Stomach (tissue), 9 donors: ENCODE measurements around the gene DENND6A. TPM values are rescaled to one million over a fixed set of nuclear protein-coding genes. Genes with fewer than 3 reads are reported as not detected.
"Not testable (repeated sequence)": the region's sequence is repeated elsewhere in the genome, so short reads cannot be mapped to it uniquely, and the experiment has no call there.

Source experiments
- DNase-seq, 2 donors: peaks; one replicate each; pipeline versions ENCODE4 v3.0.0 to v3.0.0-alpha.2; 2013 to 2019
- H3K27ac ChIP-seq, 5 donors: fragments of 200-600 bp in 4 of 5; sonication (generic) in 4 of 5; one replicate each; pipeline ENCODE4 v1.5.1; 2013 to 2019; ENCODE audit warnings: mild to moderate bottlenecking in 1 of 5, moderate library complexity in 1 of 5
- H3K27me3 ChIP-seq, 3 donors: fragments of 200-600 bp; sonication (generic); one replicate each; pipeline ENCODE4 v1.5.1; 2017 to 2019; ENCODE audit warnings: mixed run types in 1 of 3
- H3K36me3 ChIP-seq, 4 donors: fragments of 200-600 bp; sonication (generic); 1 replicate in 3 of 4; 2 replicates in 1 of 4; pipeline ENCODE4 v1.5.1; 2016 to 2019
- H3K4me1 ChIP-seq, 4 donors: fragments of 200-600 bp; sonication (generic); one replicate each; pipeline ENCODE4 v1.5.1; 2016 to 2019
- H3K4me3 ChIP-seq, 4 donors: fragments of 200-600 bp; sonication (generic) in 3 of 4; one replicate each; pipeline ENCODE4 v1.5.1; 2016 to 2019; ENCODE audit warnings: mild to moderate bottlenecking in 1 of 4
- H3K9me3 ChIP-seq, 4 donors: fragments of 200-600 bp; sonication (generic); one replicate each; pipeline ENCODE4 v1.5.1; 2016 to 2019
- EP300 ChIP-seq: sonication (generic); formaldehyde crosslinking; IDR thresholded peaks from one replicate; pipeline ENCODE4 v1.6.1; 2017; ENCODE audit warnings: antibody characterized with exemption
- POLR2A ChIP-seq, 4 donors: fragments of 450-650 bp; IDR thresholded peaks; one replicate each; pipeline ENCODE4 v1.6.1; 2016; ENCODE audit warnings: antibody characterized with exemption in 4 of 4, control low read depth in 2 of 4, mild to moderate bottlenecking in 1 of 4, moderate library complexity in 1 of 4
- POLR2AphosphoS5 ChIP-seq, 3 donors: sonication (generic); formaldehyde crosslinking; IDR thresholded peaks; one replicate each; pipeline ENCODE4 v1.6.1; 2016; ENCODE audit warnings: antibody characterized with exemption in 3 of 3
- WGBS, 5 donors: extraction: QIAGEN DNeasy Blood & Tissue Kit in 3 of 5; methylation state at CpG; one replicate each; pipeline versions ENCODE4 v1.1.5 to v1.1.7; 2013 to 2018; 5-methylcytosine and 5-hydroxymethylcytosine counted together
- intact Hi-C: fragments of 100-400 bp; cut with DNase I; formaldehyde crosslinking; loops from one replicate; pipeline ENCODE4 v1.15.1; 2023; ENCODE audit warnings: low total_unique reads
- polyA plus RNA-seq, 3 donors: library from polyadenylated mRNA; stranded (reverse); fragments of 200-250 nt; gene quantifications; one replicate each; pipeline ENCODE4 v1.2.3, GENCODE V29; 2013
- total RNA-seq, 5 donors: library from RNA; depleted of rRNA; stranded (reverse); fragments of >200 nt; gene quantifications; one replicate each; pipeline versions ENCODE4 v1.1.0 to v1.2.3, GENCODE V29; 2014 to 2016
- TF ChIP-seq, protein P1 (sequence below), 7 experiments: fragments of 450-650 bp in 4 of 7; fragments of 200-600 bp in 3 of 7; sonication (generic) in 3 of 7; IDR thresholded peaks; one replicate each; pipeline ENCODE4 v1.5.1; 2016 to 2019; ENCODE audit warnings: antibody characterized with exemption in 7 of 7, control low read depth in 2 of 7, mild to moderate bottlenecking in 1 of 7
- donor health status: healthy with polysubstance abuse.
- donor health status: Bipolar disorder and iron deficiency.
- donor health status: healthy.

DENND6A gene
- total and polyA plus RNA-seq, 8 donors: 6.5 to 110 (median 11.0) TPM

DNA sequence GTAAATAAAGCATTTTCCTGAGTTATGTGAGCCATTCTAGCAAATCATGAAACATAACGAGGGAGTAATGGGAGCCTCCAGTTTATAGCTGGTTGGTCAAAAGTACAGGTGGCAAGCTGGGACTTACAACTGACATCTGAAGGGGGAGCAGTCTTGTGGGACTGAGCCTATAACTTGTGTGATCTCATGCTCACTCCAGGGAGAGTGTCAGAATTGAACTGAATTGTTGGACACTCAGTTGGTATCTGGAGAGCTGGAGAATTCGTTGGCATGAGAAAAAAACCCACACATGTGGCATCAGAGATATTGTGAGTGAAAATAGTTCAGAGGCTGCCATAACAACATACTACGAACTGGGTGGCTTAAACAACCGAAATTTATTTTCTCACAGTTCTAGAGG, 22.8 kb upstream of the DENND6A start:
- Histone ChIP-seq H3K9me3 (no peaks in the 10 kb centered on the region), H3K27ac (no peak overlapping the region), H3K4me1 (no peaks in the 10 kb centered on the region), H3K27me3 (no peaks in the 10 kb centered on the region), H3K4me3 (no peak overlapping the region), H3K36me3 (no peaks in the 10 kb centered on the region)
- 67 to 82% (median 73%) methylated on average over 4 of the region's 4 CpGs for WGBS, 5 donors
- no peak for TF ChIP-seq POLR2AphosphoS5 (IDR thresholded peaks at IDR 0.05)
- TF ChIP-seq EP300: no peak
- TF ChIP-seq POLR2A (IDR thresholded peaks at IDR 0.05): no peak
- TF ChIP-seq, protein P1, sequence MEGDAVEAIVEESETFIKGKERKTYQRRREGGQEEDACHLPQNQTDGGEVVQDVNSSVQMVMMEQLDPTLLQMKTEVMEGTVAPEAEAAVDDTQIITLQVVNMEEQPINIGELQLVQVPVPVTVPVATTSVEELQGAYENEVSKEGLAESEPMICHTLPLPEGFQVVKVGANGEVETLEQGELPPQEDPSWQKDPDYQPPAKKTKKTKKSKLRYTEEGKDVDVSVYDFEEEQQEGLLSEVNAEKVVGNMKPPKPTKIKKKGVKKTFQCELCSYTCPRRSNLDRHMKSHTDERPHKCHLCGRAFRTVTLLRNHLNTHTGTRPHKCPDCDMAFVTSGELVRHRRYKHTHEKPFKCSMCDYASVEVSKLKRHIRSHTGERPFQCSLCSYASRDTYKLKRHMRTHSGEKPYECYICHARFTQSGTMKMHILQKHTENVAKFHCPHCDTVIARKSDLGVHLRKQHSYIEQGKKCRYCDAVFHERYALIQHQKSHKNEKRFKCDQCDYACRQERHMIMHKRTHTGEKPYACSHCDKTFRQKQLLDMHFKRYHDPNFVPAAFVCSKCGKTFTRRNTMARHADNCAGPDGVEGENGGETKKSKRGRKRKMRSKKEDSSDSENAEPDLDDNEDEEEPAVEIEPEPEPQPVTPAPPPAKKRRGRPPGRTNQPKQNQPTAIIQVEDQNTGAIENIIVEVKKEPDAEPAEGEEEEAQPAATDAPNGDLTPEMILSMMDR (IDR thresholded peaks at IDR 0.05): no peak
- intact Hi-C loops: no loop called here
- DNase-seq: no peak

DNA sequence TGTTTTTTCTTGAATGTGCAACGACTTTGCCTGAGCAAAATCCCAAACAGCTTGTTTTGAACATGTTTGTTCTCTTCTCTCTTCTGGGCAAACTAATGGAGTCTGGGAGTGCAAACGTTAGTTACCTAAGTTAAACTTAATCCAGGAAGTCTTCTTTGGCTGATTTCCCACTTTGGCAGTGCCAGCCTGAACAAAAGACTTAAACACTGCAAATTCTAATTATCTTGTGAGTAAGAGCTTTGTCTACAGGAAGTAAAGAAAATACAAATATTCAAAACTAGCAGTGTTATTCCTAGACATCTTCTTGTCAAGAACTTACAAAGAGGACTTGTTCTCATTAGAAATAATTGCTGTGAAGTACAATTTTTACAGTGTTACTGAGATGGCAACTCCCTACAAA, 16.7 kb upstream of the DENND6A start:
- Histone ChIP-seq H3K4me1 (peaks cover 0 to 20% (median 4%) of the 10 kb centered on the region in 4 donors), H3K27ac (peak overlapping the region in 4 of 5 donors; percentile 0 to 67 (median 51)), H3K4me3 (no peak overlapping the region), H3K27me3 (no peaks in the 10 kb centered on the region), H3K36me3 (no peaks in the 10 kb centered on the region), H3K9me3 (no peaks in the 10 kb centered on the region)
- WGBS, 5 donors: 4 to 10% (median 7%) methylated on average over 2 of the region's 2 CpGs
- peak; percentile 46 to 50 for DNase-seq
- TF ChIP-seq POLR2AphosphoS5 (IDR thresholded peaks at IDR 0.05) (peak in 1 of 3 donors; percentile 34), EP300 (no peak), POLR2A (IDR thresholded peaks at IDR 0.05) (no peak)
- TF ChIP-seq, protein P1 (IDR thresholded peaks at IDR 0.05): no peak
- intact Hi-C loops: loop anchor here (10.0 kb wide), 1 partner anchor 45 kb away; the partner anchor contains the start of gene SLMAP

DNA sequence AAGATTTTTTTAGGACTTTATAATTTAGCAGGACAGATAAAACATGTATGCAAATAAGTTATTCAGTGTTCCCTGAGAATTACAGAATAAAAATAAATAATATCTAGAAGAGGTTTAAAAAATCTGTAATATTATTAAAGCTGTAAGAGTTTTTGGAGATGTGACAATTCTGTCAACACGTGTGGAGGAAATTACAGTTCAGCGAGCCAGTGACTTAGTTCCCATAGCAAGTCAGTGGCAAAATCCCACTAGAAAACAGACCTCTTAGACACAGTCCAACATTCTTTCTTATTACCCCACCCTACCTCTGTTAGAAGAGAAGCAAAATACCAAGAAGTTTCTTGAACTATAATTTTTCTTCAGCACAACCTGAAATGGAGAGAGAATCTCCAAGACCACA, 16.2 kb upstream of the DENND6A start:
- Histone ChIP-seq H3K4me3 (no peak overlapping the region), H3K9me3 (no peaks in the 10 kb centered on the region), H3K27ac (peak overlapping the region in 4 of 5 donors; percentile 0 to 67 (median 51)), H3K4me1 (peaks cover 0 to 20% (median 4%) of the 10 kb centered on the region in 4 donors), H3K36me3 (no peaks in the 10 kb centered on the region), H3K27me3 (no peaks in the 10 kb centered on the region)
- intact Hi-C loops: loop anchor here (10.0 kb wide), 1 partner anchor 46 kb away; the partner anchor contains the start of gene SLMAP
- WGBS, 5 donors: 5 to 24% (median 19%) methylated on average over 2 of the region's 2 CpGs
- DNase-seq: no peak
- TF ChIP-seq, protein P1 (IDR thresholded peaks at IDR 0.05): no peak
- TF ChIP-seq POLR2AphosphoS5 (IDR thresholded peaks at IDR 0.05): no peak
- no peak for TF ChIP-seq EP300
- no peak for TF ChIP-seq POLR2A (IDR thresholded peaks at IDR 0.05)

DNA sequence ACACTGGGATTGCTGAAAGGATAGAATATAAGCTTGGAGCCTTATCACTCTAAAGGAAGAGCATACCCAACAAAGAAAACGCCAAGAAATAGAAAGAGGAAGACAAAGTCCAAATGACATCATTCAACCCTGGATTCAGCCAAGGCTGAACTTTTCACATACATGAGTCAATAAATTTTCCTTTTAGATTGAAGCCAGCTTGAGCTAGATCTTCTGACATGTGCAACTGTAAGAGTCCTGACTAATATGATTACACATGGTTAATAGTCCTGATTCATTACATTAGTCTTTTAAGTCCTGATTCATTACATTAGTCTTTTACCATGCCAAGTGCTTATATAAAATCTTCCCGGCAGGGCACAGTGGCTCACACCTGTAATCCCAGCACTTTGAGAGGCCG, 13.6 kb upstream of the DENND6A start:
- WGBS, 5 donors: 50 to 69% (median 65%) methylated on average over 3 of the region's 3 CpGs
- intact Hi-C loops: loop anchor here (10.0 kb wide), 1 partner anchor 48 kb away; the partner anchor contains the start of gene SLMAP
- Histone ChIP-seq H3K4me3 (no peak overlapping the region), H3K9me3 (no peaks in the 10 kb centered on the region), H3K36me3 (no peaks in the 10 kb centered on the region), H3K27ac (peak overlapping the region in 2 of 5 donors; percentile 34 to 36), H3K27me3 (no peaks in the 10 kb centered on the region), H3K4me1 (peaks cover 0 to 20% (median 4%) of the 10 kb centered on the region in 4 donors)
- TF ChIP-seq EP300: no peak
- TF ChIP-seq POLR2AphosphoS5 (IDR thresholded peaks at IDR 0.05): peak in 1 of 3 donors; percentile 41
- peak in 1 of 2 donors; percentile 68 for DNase-seq

DNA sequence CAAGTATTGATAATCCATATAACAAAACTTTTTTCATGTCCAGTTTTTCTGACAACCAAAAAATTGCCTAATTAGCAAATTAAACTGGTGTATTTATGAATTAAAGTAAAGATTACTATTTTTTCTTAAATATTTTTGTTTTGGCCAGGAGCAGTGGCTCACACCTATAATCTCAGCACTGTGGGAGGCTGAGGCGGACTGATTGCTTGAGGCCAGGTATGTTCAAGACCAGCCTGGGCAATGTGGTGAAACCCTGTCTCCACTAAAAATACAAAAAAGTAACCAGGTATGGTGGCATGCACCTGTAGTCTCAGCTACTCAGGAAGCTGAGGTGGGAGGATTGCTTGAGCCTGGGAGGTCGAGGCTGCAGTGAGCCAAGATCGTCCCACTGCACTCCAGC, 12.5 kb upstream of the DENND6A start:
- intact Hi-C loops: loop anchor here (10.0 kb wide), 1 partner anchor 49 kb away; the partner anchor contains the start of gene SLMAP
- not testable (repeated sequence) for H3K27ac ChIP-seq, H3K36me3 ChIP-seq, H3K27me3 ChIP-seq, H3K9me3 ChIP-seq, DNase-seq, H3K4me3 ChIP-seq
- 93 to 100% (median 94%) methylated on average over 3 of the region's 3 CpGs for WGBS, 5 donors
- H3K4me1 ChIP-seq: peaks cover 0 to 20% (median 4%) of the 10 kb centered on the region in 4 donors
